Fibroblast of skin of abdomen (primary cell): Measurements from ENCODE around the gene IFT43.
A peak's percentile ranks its signal among the peaks of the same experiment; 100 is the strongest.

Source experiments
- DNase-seq: peaks from one replicate; pipeline ENCODE4 v3.0.0-alpha.2; 2013

Gene IFT43

GRCh38 chr14:76113691-76114090 is 128.1 kb downstream of the IFT43 start:
- no peak for DNase-seq

- no peak for DNase-seq
These were observed 129.5 kb downstream of the IFT43 start for GRCh38 chr14:76115010-76115422.

GRCh38 chr14:76117789-76118484 is 132.4 kb downstream of the IFT43 start:
- DNase-seq = no peak

- no peak for DNase-seq
These were observed 133.0 kb downstream of the IFT43 start for GRCh38 chr14:76118594-76118993.

- no peak for DNase-seq
These were observed 135.7 kb downstream of the IFT43 start for GRCh38 chr14:76121089-76121748.

GRCh38 chr14:76123426-76124225 is 138.1 kb downstream of the IFT43 start:
- no peak for DNase-seq

- DNase-seq = no peak
These were observed 139.9 kb downstream of the IFT43 start for GRCh38 chr14:76125511-76125910.

GRCh38 chr14:76126076-76126475 is 140.5 kb downstream of the IFT43 start:
- no peak for DNase-seq

- no peak for DNase-seq
These were observed 144.5 kb downstream of the IFT43 start for GRCh38 chr14:76129851-76130576.

GRCh38 chr14:76131071-76131965 is 145.8 kb downstream of the IFT43 start:
- no peak for DNase-seq

- peak; percentile 12 for DNase-seq
These were observed 147.5 kb downstream of the IFT43 start for GRCh38 chr14:76133103-76133502.
